ENCODE results near the gene PNP. TPM values are rescaled to one million over a fixed set of nuclear protein-coding genes. Genes with fewer than 3 reads are reported as not detected.
"Not testable (repeated sequence)": the region's sequence is repeated elsewhere in the genome, so short reads cannot be mapped to it uniquely, and the experiment has no call there.

Gene PNP
- total and polyA plus RNA-seq, 3 donors from 2014 or later = 13.6 to 21.8 (median 18.9) TPM

GRCh38 chr14:20440465-20440864, 28.7 kb upstream of the PNP start:
- 84 to 89% methylated on average over 5 of the region's 5 CpGs for WGBS, 2 donors
- Histone ChIP-seq H3K9me3 (no peaks in the 10 kb centered on the region), H3K4me3 (no peak overlapping the region), H3K27ac (no peak overlapping the region), H3K27me3 (no peaks in the 10 kb centered on the region), H3K4me1 (peaks cover 7% of the 10 kb centered on the region), H3K36me3 (ENCODE audit: low read depth, missing control alignments) (no peaks in the 10 kb centered on the region)
- no peak for DNase-seq
- TF ChIP-seq POLR2A (IDR thresholded peaks at IDR 0.05) (no peak), CTCF (IDR thresholded peaks at IDR 0.05) (no peak)
- intact Hi-C loops (cut with DNase I; ENCODE audit: low total_unique reads) = no loop called here

DNA sequence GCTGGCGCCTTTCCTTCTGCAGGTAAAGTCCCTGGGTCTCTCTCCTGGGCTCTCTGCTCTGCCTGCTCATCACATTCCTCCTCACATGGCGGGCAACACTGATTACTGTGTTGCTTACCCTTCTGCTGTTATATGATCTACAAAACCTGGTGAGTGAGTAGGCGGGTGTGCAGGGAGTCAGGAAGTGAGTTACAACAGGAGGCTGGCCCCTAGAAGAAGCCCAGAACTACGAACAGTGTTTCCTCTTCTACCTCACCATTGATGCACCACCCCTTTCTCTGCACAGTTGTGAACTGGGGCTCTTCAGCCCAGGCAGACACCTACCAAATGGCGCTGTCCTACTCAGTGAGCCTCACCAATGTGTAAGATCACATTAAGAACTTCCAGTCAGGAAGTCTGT, 28.3 kb upstream of the PNP start:
- WGBS, 2 donors = 80 to 83% methylated on average over 5 of the region's 5 CpGs
- DNase-seq = no peak
- intact Hi-C loops (cut with DNase I; ENCODE audit: low total_unique reads) = no loop called here
- Histone ChIP-seq H3K9me3 (no peaks in the 10 kb centered on the region), H3K27ac (no peak overlapping the region), H3K4me1 (peaks cover 3% of the 10 kb centered on the region), H3K4me3 (no peak overlapping the region), H3K36me3 (ENCODE audit: low read depth, missing control alignments) (no peaks in the 10 kb centered on the region), H3K27me3 (no peaks in the 10 kb centered on the region)
- no peak for TF ChIP-seq CTCF (IDR thresholded peaks at IDR 0.05)
- TF ChIP-seq POLR2A (IDR thresholded peaks at IDR 0.05) = no peak

GRCh38 chr14:20441461-20441860, 27.7 kb upstream of the PNP start:
- intact Hi-C loops (cut with DNase I; ENCODE audit: low total_unique reads) = no loop called here
- no peaks in the 10 kb centered on the region for H3K27me3 ChIP-seq
- no peak for DNase-seq
- H3K27ac ChIP-seq = no peak overlapping the region
- no peak overlapping the region for H3K4me3 ChIP-seq
- no peak for TF ChIP-seq CTCF (IDR thresholded peaks at IDR 0.05)
- no peak for TF ChIP-seq POLR2A (IDR thresholded peaks at IDR 0.05)
- no peaks in the 10 kb centered on the region for H3K4me1 ChIP-seq
- WGBS, 2 donors = 86 to 94% methylated on average over 2 of the region's 2 CpGs
- H3K36me3 ChIP-seq (ENCODE audit: low read depth, missing control alignments) = no peaks in the 10 kb centered on the region
- H3K9me3 ChIP-seq = no peaks in the 10 kb centered on the region

- 86 to 92% methylated on average over 2 to 4 of the region's 4 CpGs for WGBS, 2 donors
- H3K4me3 ChIP-seq; intact Hi-C loops (cut with DNase I; ENCODE audit: low total_unique reads); H3K27ac ChIP-seq; H3K27me3 ChIP-seq; H3K36me3 ChIP-seq (ENCODE audit: low read depth, missing control alignments); DNase-seq; H3K4me1 ChIP-seq; H3K9me3 ChIP-seq: not testable (repeated sequence)
Observed at GRCh38 chr14:20443650-20444049, 25.6 kb upstream of the PNP start.

- no peaks in the 10 kb centered on the region for H3K36me3 ChIP-seq (ENCODE audit: low read depth, missing control alignments)
- no peaks in the 10 kb centered on the region for H3K4me1 ChIP-seq
Observed at GRCh38 chr14:20446889-20447288, 22.3 kb upstream of the PNP start.

DNA sequence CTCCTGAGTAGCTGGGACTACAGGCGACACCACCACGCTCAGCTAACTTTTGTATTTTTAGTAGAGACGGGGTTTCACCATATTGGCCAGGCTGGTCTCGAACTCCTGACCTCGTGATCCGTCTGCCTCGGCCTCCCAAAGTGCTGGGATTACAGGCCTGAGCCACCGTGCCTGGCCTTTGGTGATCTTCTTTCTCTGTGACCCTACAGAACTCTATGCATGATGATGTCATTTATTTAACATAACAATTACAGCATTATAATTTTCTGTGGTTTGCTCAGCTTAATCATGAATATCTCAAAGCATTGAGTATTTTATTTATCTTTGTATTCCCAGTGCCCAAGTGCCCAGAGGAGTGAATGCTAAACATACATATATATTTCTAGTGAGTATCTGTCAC, 16.4 kb upstream of the PNP start:
- not testable (repeated sequence) for H3K27me3 ChIP-seq; H3K4me3 ChIP-seq; H3K27ac ChIP-seq; H3K9me3 ChIP-seq; H3K36me3 ChIP-seq (ENCODE audit: low read depth, missing control alignments); DNase-seq
- WGBS, 2 donors = 89 to 91% methylated on average over 8 of the region's 8 CpGs
- intact Hi-C loops (cut with DNase I; ENCODE audit: low total_unique reads) = loop anchor here (10.0 kb wide), 1 partner anchor 108 kb away; the partner anchor contains the start of gene PARP2
- peaks cover 14% of the 10 kb centered on the region for H3K4me1 ChIP-seq

More at GRCh38 chr14:20446889-20447288, 22.3 kb upstream of the PNP start:
- Histone ChIP-seq H3K9me3 (no peaks in the 10 kb centered on the region), H3K27ac (no peak overlapping the region), H3K4me3 (no peak overlapping the region), H3K27me3 (no peaks in the 10 kb centered on the region)
- TF ChIP-seq CTCF (IDR thresholded peaks at IDR 0.05) (no peak), POLR2A (IDR thresholded peaks at IDR 0.05) (no peak)
- intact Hi-C loops (cut with DNase I; ENCODE audit: low total_unique reads) = no loop called here
- no peak for DNase-seq
- 90 to 93% methylated on average over 5 of the region's 5 CpGs for WGBS, 2 donors
